ENCODE data around the gene COG2.
A peak's percentile ranks its signal among the peaks of the same experiment; 100 is the strongest.

COG2 gene, protein sequence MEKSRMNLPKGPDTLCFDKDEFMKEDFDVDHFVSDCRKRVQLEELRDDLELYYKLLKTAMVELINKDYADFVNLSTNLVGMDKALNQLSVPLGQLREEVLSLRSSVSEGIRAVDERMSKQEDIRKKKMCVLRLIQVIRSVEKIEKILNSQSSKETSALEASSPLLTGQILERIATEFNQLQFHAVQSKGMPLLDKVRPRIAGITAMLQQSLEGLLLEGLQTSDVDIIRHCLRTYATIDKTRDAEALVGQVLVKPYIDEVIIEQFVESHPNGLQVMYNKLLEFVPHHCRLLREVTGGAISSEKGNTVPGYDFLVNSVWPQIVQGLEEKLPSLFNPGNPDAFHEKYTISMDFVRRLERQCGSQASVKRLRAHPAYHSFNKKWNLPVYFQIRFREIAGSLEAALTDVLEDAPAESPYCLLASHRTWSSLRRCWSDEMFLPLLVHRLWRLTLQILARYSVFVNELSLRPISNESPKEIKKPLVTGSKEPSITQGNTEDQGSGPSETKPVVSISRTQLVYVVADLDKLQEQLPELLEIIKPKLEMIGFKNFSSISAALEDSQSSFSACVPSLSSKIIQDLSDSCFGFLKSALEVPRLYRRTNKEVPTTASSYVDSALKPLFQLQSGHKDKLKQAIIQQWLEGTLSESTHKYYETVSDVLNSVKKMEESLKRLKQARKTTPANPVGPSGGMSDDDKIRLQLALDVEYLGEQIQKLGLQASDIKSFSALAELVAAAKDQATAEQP

DNA sequence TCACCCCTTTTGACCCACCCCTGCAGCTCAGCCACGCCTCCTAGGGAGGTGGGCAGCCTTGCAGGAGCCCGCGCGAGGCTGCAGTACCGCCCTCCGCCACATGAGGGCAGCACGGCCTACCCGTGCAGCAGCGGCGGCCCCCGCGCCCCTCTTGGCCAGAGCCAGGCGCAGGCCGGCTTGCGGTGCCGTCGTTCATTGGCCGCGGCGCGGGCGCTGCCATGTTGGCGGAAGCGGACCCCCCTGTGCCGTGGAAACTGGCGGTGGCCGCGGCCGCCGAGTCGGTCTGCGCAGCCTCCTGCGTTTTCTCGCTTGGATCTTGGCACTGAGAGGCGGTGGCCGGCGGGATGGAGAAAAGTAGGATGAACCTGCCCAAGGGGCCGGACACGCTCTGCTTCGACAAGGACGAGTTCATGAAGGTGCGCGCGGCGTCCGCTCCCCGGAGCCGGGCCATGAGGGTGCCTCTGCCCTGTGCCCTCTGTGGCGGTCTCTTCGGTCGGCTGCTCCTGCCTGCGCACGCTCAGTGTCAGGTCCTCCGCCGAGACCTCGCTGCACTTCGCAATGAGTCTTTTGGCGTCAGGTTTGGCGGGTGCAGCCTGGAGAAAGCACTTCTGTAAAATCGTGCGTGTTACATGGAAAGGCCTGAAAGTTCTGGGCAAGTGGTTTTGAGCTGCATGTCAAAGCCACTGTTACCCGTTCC is at the start of gene COG2:
Gene COG2 (plus strand): TSS at position 219 of the 697 bp plus-strand sequence. CDS start 126 bp downstream, at position 345.
- TF ChIP-seq, protein P1, sequence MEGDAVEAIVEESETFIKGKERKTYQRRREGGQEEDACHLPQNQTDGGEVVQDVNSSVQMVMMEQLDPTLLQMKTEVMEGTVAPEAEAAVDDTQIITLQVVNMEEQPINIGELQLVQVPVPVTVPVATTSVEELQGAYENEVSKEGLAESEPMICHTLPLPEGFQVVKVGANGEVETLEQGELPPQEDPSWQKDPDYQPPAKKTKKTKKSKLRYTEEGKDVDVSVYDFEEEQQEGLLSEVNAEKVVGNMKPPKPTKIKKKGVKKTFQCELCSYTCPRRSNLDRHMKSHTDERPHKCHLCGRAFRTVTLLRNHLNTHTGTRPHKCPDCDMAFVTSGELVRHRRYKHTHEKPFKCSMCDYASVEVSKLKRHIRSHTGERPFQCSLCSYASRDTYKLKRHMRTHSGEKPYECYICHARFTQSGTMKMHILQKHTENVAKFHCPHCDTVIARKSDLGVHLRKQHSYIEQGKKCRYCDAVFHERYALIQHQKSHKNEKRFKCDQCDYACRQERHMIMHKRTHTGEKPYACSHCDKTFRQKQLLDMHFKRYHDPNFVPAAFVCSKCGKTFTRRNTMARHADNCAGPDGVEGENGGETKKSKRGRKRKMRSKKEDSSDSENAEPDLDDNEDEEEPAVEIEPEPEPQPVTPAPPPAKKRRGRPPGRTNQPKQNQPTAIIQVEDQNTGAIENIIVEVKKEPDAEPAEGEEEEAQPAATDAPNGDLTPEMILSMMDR (conservative IDR thresholded peaks at IDR 0.05): peak; percentile 100
- TF ChIP-seq ZFX (IDR thresholded peaks at IDR 0.05): peak; percentile 52
- H3K27ac ChIP-seq: peak within 1 kb of the TSS; percentile 83

DNA sequence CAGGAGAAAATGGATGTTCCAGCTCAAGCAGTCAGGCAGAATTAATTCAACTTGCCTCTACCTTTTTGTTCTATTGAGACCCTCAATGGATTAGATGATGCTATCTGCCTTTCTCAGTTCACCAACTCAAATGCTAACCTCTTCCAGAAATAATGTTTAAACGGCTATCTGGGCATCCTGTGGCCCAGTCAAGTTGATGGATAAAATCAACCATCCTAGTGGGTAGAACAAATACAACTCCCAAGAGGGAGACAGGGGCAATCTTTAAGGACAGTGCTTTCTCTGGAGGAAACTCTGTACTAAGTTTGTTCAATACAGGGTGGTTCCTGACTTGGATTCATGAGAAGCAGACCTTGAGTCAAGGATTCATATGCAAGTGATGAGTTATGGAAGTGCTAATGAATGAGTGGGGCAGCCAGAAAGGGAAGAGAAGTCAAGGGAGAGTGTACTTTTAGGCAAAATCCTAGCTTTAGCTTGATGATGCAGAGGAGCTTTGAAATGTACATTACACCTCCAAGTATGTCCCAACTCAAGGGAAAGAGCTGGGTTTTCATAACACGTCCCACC is 49.4 kb upstream of the COG2 start:
- TF ChIP-seq ZFX (IDR thresholded peaks at IDR 0.05): no peak
- TF ChIP-seq, protein P1 (conservative IDR thresholded peaks at IDR 0.05): no peak
- H3K27ac ChIP-seq: no peak overlapping the region

DNA sequence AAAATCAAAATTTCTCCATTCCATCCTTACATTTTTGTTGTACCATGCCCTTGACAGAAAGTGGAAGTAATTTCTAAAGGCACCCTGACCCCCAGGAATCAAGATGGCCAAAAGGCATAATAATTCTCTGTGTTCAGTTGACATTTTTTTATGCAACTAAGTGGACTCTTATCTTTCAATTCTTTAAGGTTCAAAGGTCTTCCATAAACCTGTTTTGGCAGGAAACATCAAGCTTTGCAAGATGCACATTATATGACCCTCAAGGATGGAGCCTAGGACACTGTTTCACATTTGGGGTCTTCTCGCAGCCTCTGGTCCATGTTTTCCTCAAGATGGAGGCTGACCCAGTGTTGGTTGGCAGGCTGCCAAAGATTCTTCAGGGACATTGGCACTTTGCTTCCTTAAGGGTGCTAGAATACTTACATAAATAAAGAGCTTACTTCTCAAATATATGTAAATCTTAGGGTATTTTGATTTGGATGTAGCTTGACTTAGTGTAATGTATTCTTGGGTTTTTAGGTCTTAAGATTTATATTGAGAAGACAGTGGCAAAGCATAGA is 48.0 kb upstream of the COG2 start:
- H3K27ac ChIP-seq: no peak overlapping the region
- no peak for TF ChIP-seq ZFX (IDR thresholded peaks at IDR 0.05)
- TF ChIP-seq, protein P1 (conservative IDR thresholded peaks at IDR 0.05): no peak

DNA sequence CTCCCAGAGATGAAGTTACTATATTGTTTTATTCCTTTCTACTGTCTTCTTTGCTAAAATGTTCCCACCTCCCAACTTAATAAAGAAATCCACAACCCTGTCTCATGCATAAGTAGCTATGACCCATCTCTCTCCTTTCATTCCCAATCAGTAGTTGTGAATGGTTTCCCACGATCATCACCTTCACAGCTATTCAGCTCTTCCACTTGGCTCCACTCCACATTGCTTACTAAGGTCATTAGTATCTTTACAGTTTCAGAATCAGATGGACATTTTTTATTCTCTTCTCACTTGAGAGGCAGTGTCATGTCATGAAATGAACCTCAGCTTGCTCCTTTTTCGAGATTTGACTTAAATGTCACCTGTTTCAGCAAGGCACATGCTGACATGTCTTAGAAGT is 47.1 kb upstream of the COG2 start:
- no peak overlapping the region for H3K27ac ChIP-seq
- TF ChIP-seq, protein P1 (conservative IDR thresholded peaks at IDR 0.05): no peak
- no peak for TF ChIP-seq ZFX (IDR thresholded peaks at IDR 0.05)

DNA sequence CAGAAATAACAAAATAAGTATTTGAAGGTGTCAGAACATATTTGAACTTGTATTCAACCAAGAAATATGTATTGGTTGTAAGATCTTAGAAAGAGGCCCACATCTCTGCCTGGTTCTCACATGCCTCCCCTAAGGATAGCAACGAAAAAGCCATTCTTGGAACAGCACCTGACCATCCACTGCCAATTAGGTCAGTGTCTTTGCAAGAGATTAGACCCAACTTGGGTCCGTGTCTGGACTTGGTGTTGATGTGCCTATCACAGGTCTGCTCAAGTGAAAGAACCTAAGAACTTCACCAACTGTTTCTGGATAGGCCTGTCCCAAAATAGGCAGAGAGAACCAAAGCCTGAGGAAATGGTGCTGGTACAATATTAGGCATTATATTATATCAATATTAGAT is 46.0 kb upstream of the COG2 start:
- H3K27ac ChIP-seq: no peak overlapping the region
- no peak for TF ChIP-seq ZFX (IDR thresholded peaks at IDR 0.05)
- TF ChIP-seq, protein P1 (conservative IDR thresholded peaks at IDR 0.05): no peak

DNA sequence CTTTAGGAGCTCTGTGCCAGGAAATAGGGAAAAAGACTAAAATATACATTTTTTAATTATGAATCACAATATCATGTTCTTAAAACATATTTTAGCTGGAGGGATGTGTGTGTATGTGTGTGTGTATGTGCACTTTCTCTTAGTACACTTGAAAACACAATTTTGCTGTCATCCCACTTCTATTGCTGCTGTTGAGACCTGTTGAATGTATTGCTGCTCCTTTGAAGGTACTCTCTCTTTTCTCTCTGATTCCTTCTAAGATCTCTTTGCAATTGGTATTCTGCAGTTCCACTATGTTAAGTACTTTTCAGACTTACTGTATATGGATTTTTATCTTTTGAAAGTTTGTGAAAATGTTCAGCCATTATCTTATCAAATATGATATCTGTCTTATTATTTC is 43.5 kb upstream of the COG2 start:
- H3K27ac ChIP-seq: no peak overlapping the region
- TF ChIP-seq, protein P1 (conservative IDR thresholded peaks at IDR 0.05): no peak
- no peak for TF ChIP-seq ZFX (IDR thresholded peaks at IDR 0.05)

Measured in C4-2B (cell line).